Endometrial microvascular endothelial cells (primary cell): Measurements from ENCODE around the gene GPRIN1. TPM values are rescaled to one million over a fixed set of nuclear protein-coding genes. Genes with fewer than 3 reads are reported as not detected.

Experiments used
- in situ Hi-C: cut with HindIII; loops from 2 replicates; pipeline ENCODE4 v1.10.0; 2017; ENCODE audit warnings: low sequenced_read_pairs, low pct_unique_long_range_greater_than_20kb; ENCODE audit errors: inconsistent ontology term
- total RNA-seq: library from RNA; depleted of rRNA; stranded (reverse); fragments of >200 nt; gene quantifications from one replicate; pipeline ENCODE4 v1.2.3, GENCODE V29; 2015; ENCODE audit errors: inconsistent ontology term

Gene GPRIN1
- total RNA-seq, 1 donor from 2014 or later, result 9.0 TPM

GRCh38 chr5:176589039-176589769, 20.8 kb downstream of the GPRIN1 start:
- in situ Hi-C loops, result no loop called here

GRCh38 chr5:176588297-176588696, 21.7 kb downstream of the GPRIN1 start:
- in situ Hi-C loops, result no loop called here

- in situ Hi-C loops, result no loop called here
These were observed 22.6 kb downstream of the GPRIN1 start for GRCh38 chr5:176587398-176587797.

- in situ Hi-C loops, result no loop called here
These were observed 26.9 kb downstream of the GPRIN1 start for GRCh38 chr5:176583076-176583475.

GRCh38 chr5:176581361-176581760, 28.6 kb downstream of the GPRIN1 start:
- in situ Hi-C loops, result no loop called here

GRCh38 chr5:176579323-176579722, 30.6 kb downstream of the GPRIN1 start:
- in situ Hi-C loops, result no loop called here

GRCh38 chr5:176578391-176578808, 31.6 kb downstream of the GPRIN1 start:
- in situ Hi-C loops, result no loop called here

GRCh38 chr5:176577312-176578176, 32.4 kb downstream of the GPRIN1 start:
- in situ Hi-C loops, result no loop called here

GRCh38 chr5:176575488-176576422, 34.2 kb downstream of the GPRIN1 start:
- in situ Hi-C loops, result no loop called here

- in situ Hi-C loops, result no loop called here
These were observed 34.9 kb downstream of the GPRIN1 start for GRCh38 chr5:176575066-176575465.

- in situ Hi-C loops, result no loop called here
These were observed 35.7 kb downstream of the GPRIN1 start for GRCh38 chr5:176574297-176574591.

GRCh38 chr5:176573564-176574296, 36.2 kb downstream of the GPRIN1 start:
- in situ Hi-C loops, result no loop called here

- in situ Hi-C loops, result no loop called here
These were observed 39.9 kb downstream of the GPRIN1 start for GRCh38 chr5:176570044-176570443.

- in situ Hi-C loops, result no loop called here
These were observed 41.3 kb downstream of the GPRIN1 start for GRCh38 chr5:176568657-176569056.

- in situ Hi-C loops, result no loop called here
These were observed 44.1 kb downstream of the GPRIN1 start for GRCh38 chr5:176565760-176566288.

- in situ Hi-C loops, result no loop called here
These were observed 46.0 kb downstream of the GPRIN1 start for GRCh38 chr5:176564002-176564401.

- in situ Hi-C loops, result no loop called here
These were observed 47.8 kb downstream of the GPRIN1 start for GRCh38 chr5:176562189-176562588.

GRCh38 chr5:176561259-176561658, 48.7 kb downstream of the GPRIN1 start:
- in situ Hi-C loops, result no loop called here
